H1 (cell line): Measurements from ENCODE around the gene BTC. TPM values are rescaled to one million over a fixed set of nuclear protein-coding genes. Genes with fewer than 3 reads are reported as not detected.

Experiments used
- CTCF ChIA-PET: fragments of 300-600 bp; sonication (Branson Sonifier 250); formaldehyde crosslinking; loops from one replicate; lab custom pipeline; 2021; ENCODE audit not compliant: partially characterized antibody; lab: Charles Lee
- POLR2A ChIA-PET: fragments of 300-600 bp; sonication (Branson Sonifier 250); formaldehyde crosslinking; loops from one replicate; lab custom pipeline; 2021; ENCODE audit warnings: inconsistent platforms; ENCODE audit not compliant: partially characterized antibody; lab: Charles Lee
- DNase-seq, 2 experiments: peaks; one replicate each; pipeline versions ENCODE4 v3.0.0 to v3.0.0-alpha.2; 2010 to 2022; ENCODE audit warnings: low spot score in 2 of 2, low read depth in 1 of 2, mixed read lengths in 1 of 2
- FAIRE-seq: peaks from 2 replicates; lab custom pipeline; 2011; peaks lifted over from hg19 to GRCh38; lab: Jason Lieb, UNC
- H2AFZ ChIP-seq: 2 replicates; pipeline ENCODE4 v1.8.1; 2012; ENCODE audit warnings: low read length, inconsistent platforms
- H2AK5ac ChIP-seq: 2 replicates; pipeline ENCODE4 v1.6.1; 2013; ENCODE audit warnings: low read depth, low read length
- H2BK120ac ChIP-seq: replicated peaks from 2 replicates; pipeline ENCODE3; 2013; ENCODE audit warnings: low read depth, low read length, inconsistent platforms
- H2BK12ac ChIP-seq: 2 replicates; pipeline ENCODE4 v1.6.1; 2013; ENCODE audit warnings: low read depth, low read length
- H2BK15ac ChIP-seq: 2 replicates; pipeline ENCODE4 v1.6.1; 2013; ENCODE audit warnings: low read length
- H2BK20ac ChIP-seq: 2 replicates; pipeline ENCODE4 v1.6.1; 2013; ENCODE audit warnings: low read length
- H2BK5ac ChIP-seq: 2 replicates; pipeline ENCODE4 v1.6.1; 2013; ENCODE audit warnings: low read depth, low read length
- H3K14ac ChIP-seq: 2 replicates; pipeline ENCODE4 v1.6.1; 2013; ENCODE audit warnings: inconsistent platforms; ENCODE audit not compliant: insufficient read length
- H3K18ac ChIP-seq: 2 replicates; pipeline ENCODE4 v1.6.1; 2013; ENCODE audit warnings: low read length; ENCODE audit errors: extremely low read depth
- H3K23ac ChIP-seq: 2 replicates; pipeline ENCODE4 v1.6.1; 2013; ENCODE audit warnings: inconsistent platforms; ENCODE audit not compliant: insufficient read length
- H3K23me2 ChIP-seq: 2 replicates; pipeline ENCODE4 v1.6.1; 2013; ENCODE audit warnings: low read depth, low read length
- H3K27ac ChIP-seq: 2 replicates; pipeline ENCODE4 v1.6.1; 2011; ENCODE audit warnings: low read depth, low read length, inconsistent platforms
- H3K27me3 ChIP-seq, 4 experiments: replicated peaks in 1 of 4; 1 replicate in 1 of 4; 2 replicates in 3 of 4; pipeline versions ENCODE4 v1.6.1 to v1.8.1; 2011 to 2013; ENCODE audit warnings: low read length in 3 of 4, mild to moderate bottlenecking in 3 of 4, inconsistent platforms in 2 of 4, mixed read lengths in 2 of 4, moderate library complexity in 1 of 4; ENCODE audit not compliant: control insufficient read depth in 3 of 4, insufficient read depth in 3 of 4; ENCODE audit errors: extremely low read depth in 1 of 4
- H3K36me3 ChIP-seq, 4 experiments: 2 replicates each; pipeline versions ENCODE4 v1.6.1 to v1.8.1; 2011 to 2013; ENCODE audit warnings: mild to moderate bottlenecking in 4 of 4, low read length in 3 of 4, moderate library complexity in 2 of 4, control low read depth in 1 of 4, inconsistent platforms in 1 of 4; ENCODE audit not compliant: insufficient read depth in 4 of 4, control insufficient read depth in 2 of 4
- H3K4ac ChIP-seq: replicated peaks from 2 replicates; pipeline ENCODE3; 2013; ENCODE audit warnings: low read length, low read depth, mixed read lengths, inconsistent platforms; ENCODE audit not compliant: insufficient read length
- H3K4me1 ChIP-seq, 4 experiments: replicated peaks in 1 of 4; 1 replicate in 1 of 4; 2 replicates in 3 of 4; pipeline versions ENCODE4 v1.6.1 to v1.8.1; 2011 to 2013; ENCODE audit warnings: low read length in 3 of 4, inconsistent platforms in 2 of 4, mixed read lengths in 1 of 4; ENCODE audit not compliant: insufficient read depth in 4 of 4, control insufficient read depth in 3 of 4
- H3K4me2 ChIP-seq, 2 experiments: 2 replicates each; pipeline versions ENCODE4 v1.6.1 to v1.8.1; 2011 to 2013; ENCODE audit warnings: low read depth in 2 of 2, low read length in 2 of 2, control low read depth in 1 of 2, inconsistent platforms in 1 of 2, mild to moderate bottlenecking in 1 of 2; ENCODE audit not compliant: insufficient read depth in 1 of 2
- H3K4me3 ChIP-seq, 4 experiments: fragments of 200-600, 300-600 bp in 1 of 4; sonication (generic), shearing (Covaris generic), sonication (Bioruptor Twin) in 1 of 4; 2 replicates each; pipeline versions ENCODE4 v1.5.1 to v1.8.1; 2011 to 2016; ENCODE audit warnings: low read length in 4 of 4, low read depth in 3 of 4, control low read depth in 2 of 4, inconsistent platforms in 2 of 4, mild to moderate bottlenecking in 2 of 4, mixed read lengths in 1 of 4, moderate library complexity in 1 of 4; ENCODE audit not compliant: insufficient read depth in 2 of 4; ENCODE audit errors: extremely low read depth in 1 of 4
- H3K56ac ChIP-seq: replicated peaks from 2 replicates; pipeline ENCODE3; 2013; ENCODE audit warnings: low read depth, mild to moderate bottlenecking, mixed read lengths, low read length, inconsistent platforms; ENCODE audit not compliant: insufficient read length
- H3K79me1 ChIP-seq: 2 replicates; pipeline ENCODE4 v1.6.1; 2013; ENCODE audit warnings: low read depth, low read length, control low read depth
- H3K79me2 ChIP-seq, 2 experiments: 2 replicates each; pipeline versions ENCODE4 v1.6.1 to v1.8.1; 2012 to 2013; ENCODE audit warnings: low read length in 2 of 2, mild to moderate bottlenecking in 2 of 2, inconsistent platforms in 1 of 2; ENCODE audit not compliant: insufficient read depth in 2 of 2, control insufficient read depth in 1 of 2
- H3K9ac ChIP-seq, 4 experiments: replicated peaks in 1 of 4; 1 replicate in 1 of 4; 2 replicates in 3 of 4; pipeline versions ENCODE4 v1.6.1 to v1.8.1; 2011 to 2013; ENCODE audit warnings: low read depth in 3 of 4, low read length in 3 of 4, control low read depth in 2 of 4, mild to moderate bottlenecking in 2 of 4, moderate library complexity in 2 of 4, inconsistent platforms in 1 of 4; ENCODE audit errors: extremely low read depth in 1 of 4
- H3K9me3 ChIP-seq, 2 experiments: 2 replicates each; pipeline versions ENCODE4 v1.6.1 to v1.8.1; 2012 to 2013; ENCODE audit warnings: mild to moderate bottlenecking in 2 of 2, moderate library complexity in 2 of 2, control low read depth in 1 of 2, inconsistent platforms in 1 of 2, low read depth in 1 of 2, low read length in 1 of 2, mixed read lengths in 1 of 2; ENCODE audit not compliant: insufficient read depth in 2 of 2
- H4K20me1 ChIP-seq, 2 experiments: replicated peaks in 1 of 2; 2 replicates each; pipeline versions ENCODE3 to v1.8.1; 2011 to 2013; ENCODE audit warnings: inconsistent platforms in 2 of 2, low read length in 2 of 2, mild to moderate bottlenecking in 1 of 2; ENCODE audit not compliant: insufficient read depth in 2 of 2, control insufficient read depth in 1 of 2
- H4K5ac ChIP-seq: 2 replicates; pipeline ENCODE4 v1.6.1; 2013; ENCODE audit warnings: low read length, low read depth, mixed read lengths, inconsistent platforms; ENCODE audit not compliant: insufficient read length
- H4K8ac ChIP-seq: 2 replicates; pipeline ENCODE4 v1.8.0; 2013; ENCODE audit warnings: mild to moderate bottlenecking, moderate library complexity, low read length, inconsistent platforms; ENCODE audit not compliant: insufficient read depth; ENCODE audit errors: extremely low read depth
- H4K91ac ChIP-seq: replicated peaks from 2 replicates; pipeline ENCODE3; 2013; ENCODE audit warnings: low read length, mixed read lengths, inconsistent platforms; ENCODE audit not compliant: insufficient read length
- RXRA ChIP-seq: IDR thresholded peaks from 2 replicates; pipeline ENCODE4 v1.6.1; 2011; ENCODE audit warnings: low read depth, mild to moderate bottlenecking, low read length, moderate library complexity; ENCODE audit not compliant: insufficient read depth
- SUZ12 ChIP-seq: fragments of 200-600 bp; sonication (generic); IDR thresholded peaks from 2 replicates; pipeline ENCODE4 v1.6.1; 2012; ENCODE audit warnings: mild to moderate bottlenecking, inconsistent platforms, low read length, moderate library complexity, mixed read lengths
- TAF7 ChIP-seq: optimal IDR thresholded peaks from 2 replicates; pipeline ENCODE3; 2011; ENCODE audit warnings: low read depth, mild to moderate bottlenecking, inconsistent platforms, low read length, moderate library complexity, borderline replicate concordance
- WGBS, 2 experiments: shearing (Covaris generic) in 1 of 2; methylation state at CpG; one replicate each; pipeline versions ENCODE4 v1.1.6 to v1.1.7; 2013 to 2015; ENCODE audit warnings: low lambda C conversion rate in 2 of 2, mixed read lengths in 2 of 2, inconsistent platforms in 1 of 2, low coverage in 1 of 2, missing lambda C conversion rate in 1 of 2; ENCODE audit not compliant: insufficient replicate concordance in 2 of 2, insufficient coverage in 1 of 2, insufficient read length in 1 of 2; ENCODE audit errors: extremely low coverage in 1 of 2, missing lambda C conversion rate in 1 of 2; 5-methylcytosine and 5-hydroxymethylcytosine counted together
- polyA plus RNA-seq, 7 experiments: library from polyadenylated mRNA; depleted of rRNA in 3 of 7; stranded (reverse) in 5 of 7; unstranded in 2 of 7; fragments of >200 nt in 5 of 7; fragments of 200-250 nt in 2 of 7; gene quantifications; 1 replicate in 5 of 7; 2 replicates in 1 of 7; 4 replicates in 1 of 7; pipeline versions ENCODE4 v1.2.1 to v1.2.3, GENCODE V29; 2011 to 2013; ENCODE audit warnings: missing spikeins in 2 of 7, mixed read lengths in 2 of 7
- total RNA-seq: library from RNA; stranded (reverse); fragmentation: NEBNext Ultra II Directional; extraction: Animal tissue kit (Norgen Biotek cat#: 25700); gene quantifications from 2 replicates; pipeline ENCODE4 v1.2.1, GENCODE V29; 2021

Gene BTC
- total and polyA plus RNA-seq, 2 of the 8 experiments (the other 6 are each of a cell fraction or from before 2014, with no cell fraction given) = 0.09 TPM; not detected in 1

GRCh38 chr4:74742185-74742584 is 52.1 kb downstream of the BTC start:
- POLR2A ChIA-PET = no interaction called here
- no peaks in the 10 kb centered on the region for H3K79me1 ChIP-seq
- no peak for DNase-seq

More at GRCh38 chr4:74742185-74742584, 52.1 kb downstream of the BTC start:
- Histone ChIP-seq H3K23ac (no peak overlapping the region), H2BK12ac (no peak overlapping the region), H3K27ac (no peak overlapping the region), H3K56ac (no peak overlapping the region), H4K5ac (no peak overlapping the region), H3K4ac (no peak overlapping the region), H3K4me3 (no peak overlapping the region), H3K18ac (no peak overlapping the region), H3K4me2 (no peak overlapping the region), H3K79me2 (no peaks in the 10 kb centered on the region), H3K14ac (no peak overlapping the region), H4K20me1 (no peaks in the 10 kb centered on the region), H3K36me3 (no peaks in the 10 kb centered on the region), H2AFZ (no peak overlapping the region), H2BK120ac (no peak overlapping the region), H2BK20ac (no peak overlapping the region), H3K4me1 (no peaks in the 10 kb centered on the region), H2AK5ac (no peak overlapping the region), H2BK5ac (no peak overlapping the region), H3K23me2 (no peaks in the 10 kb centered on the region), H2BK15ac (no peak overlapping the region), H4K8ac (no peak overlapping the region), H3K9me3 (no peaks in the 10 kb centered on the region), H4K91ac (no peak overlapping the region), H3K27me3 (no peaks in the 10 kb centered on the region), H3K9ac (no peak overlapping the region)
- 74% methylated on average over 1 of the region's 1 CpG; no CpG with 5 or more reads in 1 of the 2 experiments for WGBS, 2 experiments
- no peak for FAIRE-seq
- TF ChIP-seq RXRA (no peak), SUZ12 (no peak), TAF7 (no peak)
- CTCF ChIA-PET = interaction anchor here (0.5 to 0.9 kb wide), 2 partner anchors 10 to 19 kb away, joined by 3 to 5 read pairs; no protein-coding TSS in a partner anchor
